H9 (cell line): ENCODE measurements around the gene HUS1. TPM values are rescaled to one million over a fixed set of nuclear protein-coding genes. Genes with fewer than 3 reads are reported as not detected.

Experiments
- DNase-seq: peaks from one replicate; pipeline ENCODE4 v3.0.0-alpha.2; 2017
- H2AFZ ChIP-seq: one replicate; pipeline ENCODE4 v1.6.1; 2013; ENCODE audit warnings: mild to moderate bottlenecking, low read length, control low read depth, moderate library complexity
- H2AK5ac ChIP-seq: 2 replicates; pipeline ENCODE4 v1.6.1; 2013; ENCODE audit warnings: low read length, control low read depth, mixed read lengths; ENCODE audit not compliant: insufficient read length
- H2BK120ac ChIP-seq: one replicate; pipeline ENCODE4 v1.6.1; 2013; ENCODE audit warnings: low read depth, mild to moderate bottlenecking, low read length, control low read depth, inconsistent platforms; ENCODE audit not compliant: poor library complexity, severe bottlenecking
- H2BK12ac ChIP-seq: 2 replicates; pipeline ENCODE4 v1.6.1; 2013; ENCODE audit warnings: low read length, control low read depth, mixed read lengths, low read depth; ENCODE audit not compliant: insufficient read length
- H2BK15ac ChIP-seq: 2 replicates; pipeline ENCODE4 v1.6.1; 2013; ENCODE audit warnings: low read depth, low read length, control low read depth
- H2BK20ac ChIP-seq: one replicate; pipeline ENCODE4 v1.6.1; 2013; ENCODE audit warnings: low read depth, mild to moderate bottlenecking, low read length, control low read depth, inconsistent platforms; ENCODE audit not compliant: poor library complexity, severe bottlenecking
- H2BK5ac ChIP-seq: 2 replicates; pipeline ENCODE4 v1.6.1; 2013; ENCODE audit warnings: low read length, control low read depth, mixed read lengths; ENCODE audit not compliant: insufficient read length
- H3K14ac ChIP-seq: 2 replicates; pipeline ENCODE4 v1.6.1; 2013; ENCODE audit warnings: low read length, control low read depth; ENCODE audit not compliant: insufficient read depth
- H3K18ac ChIP-seq: 2 replicates; pipeline ENCODE4 v1.6.1; 2013; ENCODE audit warnings: low read depth, mild to moderate bottlenecking, mixed read lengths, low read length, control low read depth; ENCODE audit not compliant: insufficient read length
- H3K23ac ChIP-seq: 2 replicates; pipeline ENCODE4 v1.6.1; 2013; ENCODE audit warnings: low read length, control low read depth, mixed read lengths, low read depth; ENCODE audit not compliant: insufficient read length
- H3K23me2 ChIP-seq: 2 replicates; pipeline ENCODE4 v1.6.1; 2013; ENCODE audit warnings: low read depth, mild to moderate bottlenecking, mixed read lengths, low read length, control low read depth; ENCODE audit not compliant: insufficient read length, poor library complexity, severe bottlenecking
- H3K27ac ChIP-seq: 2 replicates; pipeline ENCODE4 v1.5.1; 2013; ENCODE audit warnings: low read length, control low read depth, mixed read lengths, low read depth; ENCODE audit not compliant: insufficient read length
- H3K27me3 ChIP-seq: 2 replicates; pipeline ENCODE4 v1.6.1; 2013; ENCODE audit warnings: low read length, control low read depth, inconsistent platforms; ENCODE audit not compliant: insufficient read depth
- H3K4ac ChIP-seq: 2 replicates; pipeline ENCODE4 v1.6.1; 2013; ENCODE audit warnings: low read depth, mild to moderate bottlenecking, control low read depth, inconsistent platforms, low read length, moderate library complexity
- H3K4me1 ChIP-seq: 2 replicates; pipeline ENCODE4 v1.6.1; 2013; ENCODE audit warnings: low read length, control low read depth, inconsistent platforms; ENCODE audit not compliant: insufficient read depth
- H3K4me2 ChIP-seq: 2 replicates; pipeline ENCODE4 v1.6.1; 2013; ENCODE audit warnings: low read length, control low read depth, mixed read lengths; ENCODE audit not compliant: insufficient read length, insufficient read depth
- H3K56ac ChIP-seq: 2 replicates; pipeline ENCODE4 v1.6.1; 2013; ENCODE audit warnings: low read depth, mild to moderate bottlenecking, mixed read lengths, low read length, control low read depth; ENCODE audit not compliant: insufficient read length
- H3K79me1 ChIP-seq: 2 replicates; pipeline ENCODE4 v1.6.1; 2013; ENCODE audit warnings: low read depth, mild to moderate bottlenecking, moderate library complexity, low read length, control low read depth, inconsistent platforms; ENCODE audit not compliant: insufficient read depth, poor library complexity, severe bottlenecking
- H3K79me2 ChIP-seq: 2 replicates; pipeline ENCODE4 v1.6.1; 2013; ENCODE audit warnings: low read length, control low read depth, inconsistent platforms; ENCODE audit not compliant: insufficient read depth
- H3K9ac ChIP-seq: 2 replicates; pipeline ENCODE4 v1.6.1; 2013; ENCODE audit warnings: low read length, control low read depth, mixed read lengths; ENCODE audit not compliant: insufficient read length; ENCODE audit errors: extremely low read depth
- H3K9me3 ChIP-seq: one replicate; pipeline ENCODE4 v1.6.1; 2013; ENCODE audit warnings: low read depth, low read length, inconsistent platforms; ENCODE audit not compliant: control insufficient read depth
- H3T11ph ChIP-seq: one replicate; pipeline ENCODE4 v1.6.1; 2013; ENCODE audit warnings: mild to moderate bottlenecking, low read length, control low read depth, inconsistent platforms
- H4K20me1 ChIP-seq: one replicate; pipeline ENCODE4 v1.6.1; 2013; ENCODE audit not compliant: control insufficient read depth, insufficient read length, insufficient read depth
- H4K5ac ChIP-seq: 2 replicates; pipeline ENCODE4 v1.6.1; 2013; ENCODE audit warnings: low read depth, mild to moderate bottlenecking, mixed read lengths, low read length, control low read depth; ENCODE audit not compliant: insufficient read length
- H4K8ac ChIP-seq: replicated peaks from 2 replicates; pipeline ENCODE4 v1.6.1; 2013; ENCODE audit warnings: low read length, control low read depth, mixed read lengths, low read depth; ENCODE audit not compliant: insufficient read length
- H4K91ac ChIP-seq: 2 replicates; pipeline ENCODE4 v1.6.1; 2013; ENCODE audit warnings: low read depth, mild to moderate bottlenecking, moderate library complexity, mixed read lengths, low read length, control low read depth; ENCODE audit not compliant: insufficient read length
- H3K27ac Mint-ChIP-seq, 3 experiments: 2 replicates in 2 of 3; 3 replicates in 1 of 3; pipeline ENCODE4 v1.8.0; 2020 to 2021; ENCODE audit warnings: mixed read lengths in 3 of 3, mild to moderate bottlenecking in 1 of 3, moderate library complexity in 1 of 3
- H3K27me3 Mint-ChIP-seq: 2 replicates; pipeline ENCODE4 v1.8.0; 2021; ENCODE audit warnings: low read depth, mild to moderate bottlenecking, moderate library complexity, mixed read lengths
- H3K36me3 Mint-ChIP-seq, 3 experiments: 2 replicates in 2 of 3; 3 replicates in 1 of 3; pipeline ENCODE4 v1.8.0; 2020 to 2021; ENCODE audit warnings: low read depth in 3 of 3, mixed read lengths in 3 of 3; ENCODE audit not compliant: insufficient read depth in 1 of 3
- H3K4me1 Mint-ChIP-seq, 2 experiments: 2 replicates each; pipeline ENCODE4 v1.8.0; 2020; ENCODE audit warnings: mixed read lengths in 2 of 2
- H3K4me3 Mint-ChIP-seq, 2 experiments: 2 replicates in 1 of 2; 3 replicates in 1 of 2; pipeline ENCODE4 v1.8.0; 2020 to 2021; ENCODE audit warnings: mild to moderate bottlenecking in 2 of 2, mixed read lengths in 2 of 2, moderate library complexity in 1 of 2
- H3K9me3 Mint-ChIP-seq, 2 experiments: 2 replicates in 1 of 2; 3 replicates in 1 of 2; pipeline ENCODE4 v1.8.0; 2020; ENCODE audit warnings: mild to moderate bottlenecking in 2 of 2, mixed read lengths in 2 of 2, moderate library complexity in 1 of 2
- WGBS: extraction: QIAGEN DNeasy Blood & Tissue Kit; methylation state at CpG from one replicate; pipeline ENCODE4 v1.1.7; 2013; ENCODE audit warnings: missing lambda C conversion rate, low lambda C conversion rate, mixed read lengths; ENCODE audit not compliant: insufficient read length; ENCODE audit errors: extremely low coverage; 5-methylcytosine and 5-hydroxymethylcytosine counted together
- total RNA-seq: library from RNA; stranded (reverse); gene quantifications from 2 replicates; pipeline ENCODE4 v1.2.1, GENCODE V29; 2021
- TF ChIP-seq, protein P1 (sequence below): fragments of 200-600 bp; sonication (generic); conservative IDR thresholded peaks from 3 replicates; pipeline ENCODE4 v1.8.0; 2021; ENCODE audit warnings: antibody characterized with exemption, mild to moderate bottlenecking

The HUS1 gene
- total RNA-seq, 1 experiment from 2014 or later = 43.1 TPM

DNA sequence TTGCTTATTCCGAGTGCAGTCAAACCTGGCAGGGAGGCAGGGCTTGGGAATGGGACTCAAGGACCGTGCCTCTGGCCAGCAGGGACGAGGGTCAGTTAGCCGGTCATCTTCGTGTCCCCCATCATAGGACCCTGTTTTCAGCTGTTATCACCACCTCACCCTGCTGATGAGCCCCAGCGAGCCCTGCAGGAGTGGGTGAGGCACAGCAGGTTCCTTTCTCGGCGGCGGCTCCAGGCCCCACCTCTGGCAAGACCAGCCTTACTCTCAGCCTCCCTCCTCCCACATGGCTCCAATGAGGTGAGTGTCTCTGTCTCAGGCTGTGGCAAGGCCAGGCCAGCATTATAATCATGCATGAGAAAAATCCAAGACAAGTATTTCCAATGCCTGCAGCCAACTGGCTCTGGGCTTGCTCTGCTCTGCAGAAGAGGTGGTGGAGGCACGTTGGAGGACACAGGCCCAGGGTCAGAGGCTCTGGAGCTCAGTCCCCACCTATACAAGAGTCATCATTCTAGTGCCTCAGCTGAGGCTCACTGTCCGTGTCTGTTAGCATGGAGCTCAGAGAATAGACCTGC, 46.9 kb downstream of the HUS1 start:
- H4K5ac ChIP-seq = no peak overlapping the region
- no peak overlapping the region for H3K14ac ChIP-seq
- no peak for DNase-seq
- Mint-ChIP-seq H3K4me3 (no peak overlapping the region), H3K36me3 (no peaks in the 10 kb centered on the region), H3K4me1 (peaks cover 17 to 23% of the 10 kb centered on the region in 2 experiments), H3K9me3 (no peaks in the 10 kb centered on the region), H3K27me3 (no peaks in the 10 kb centered on the region), H3K27ac (no peak overlapping the region)
- H4K8ac ChIP-seq = no peak overlapping the region
- no peak overlapping the region for H3K18ac ChIP-seq
- no peak overlapping the region for H2AK5ac ChIP-seq
- H3K4me2 ChIP-seq = no peak overlapping the region
- no peaks in the 10 kb centered on the region for H3K79me1 ChIP-seq
- H2BK20ac ChIP-seq = no peak overlapping the region
- TF ChIP-seq, protein P1, sequence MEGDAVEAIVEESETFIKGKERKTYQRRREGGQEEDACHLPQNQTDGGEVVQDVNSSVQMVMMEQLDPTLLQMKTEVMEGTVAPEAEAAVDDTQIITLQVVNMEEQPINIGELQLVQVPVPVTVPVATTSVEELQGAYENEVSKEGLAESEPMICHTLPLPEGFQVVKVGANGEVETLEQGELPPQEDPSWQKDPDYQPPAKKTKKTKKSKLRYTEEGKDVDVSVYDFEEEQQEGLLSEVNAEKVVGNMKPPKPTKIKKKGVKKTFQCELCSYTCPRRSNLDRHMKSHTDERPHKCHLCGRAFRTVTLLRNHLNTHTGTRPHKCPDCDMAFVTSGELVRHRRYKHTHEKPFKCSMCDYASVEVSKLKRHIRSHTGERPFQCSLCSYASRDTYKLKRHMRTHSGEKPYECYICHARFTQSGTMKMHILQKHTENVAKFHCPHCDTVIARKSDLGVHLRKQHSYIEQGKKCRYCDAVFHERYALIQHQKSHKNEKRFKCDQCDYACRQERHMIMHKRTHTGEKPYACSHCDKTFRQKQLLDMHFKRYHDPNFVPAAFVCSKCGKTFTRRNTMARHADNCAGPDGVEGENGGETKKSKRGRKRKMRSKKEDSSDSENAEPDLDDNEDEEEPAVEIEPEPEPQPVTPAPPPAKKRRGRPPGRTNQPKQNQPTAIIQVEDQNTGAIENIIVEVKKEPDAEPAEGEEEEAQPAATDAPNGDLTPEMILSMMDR = no peak
- H3K9ac ChIP-seq = no peak overlapping the region
- no peak overlapping the region for H2BK15ac ChIP-seq
- no peak overlapping the region for H3T11ph ChIP-seq
- H3K79me2 ChIP-seq = no peaks in the 10 kb centered on the region
- no peak overlapping the region for H3K56ac ChIP-seq
- no peak overlapping the region for H3K23ac ChIP-seq
- no peak overlapping the region for H2AFZ ChIP-seq
- H3K23me2 ChIP-seq = no peaks in the 10 kb centered on the region
- H3K4ac ChIP-seq = no peak overlapping the region
- H2BK120ac ChIP-seq = no peak overlapping the region
- no peak overlapping the region for H4K91ac ChIP-seq
- H3K27ac ChIP-seq = no peak overlapping the region
- H3K9me3 ChIP-seq = no peaks in the 10 kb centered on the region
- no peaks in the 10 kb centered on the region for H4K20me1 ChIP-seq
- no CpG with 5 or more reads among the region's 11 CpGs for WGBS
- no peak overlapping the region for H2BK5ac ChIP-seq
- H2BK12ac ChIP-seq = no peak overlapping the region
- no peaks in the 10 kb centered on the region for H3K27me3 ChIP-seq
- H3K4me1 ChIP-seq = no peaks in the 10 kb centered on the region
